Stomach (tissue), 9 donors: ENCODE data around the gene CRYBA2. TPM values are rescaled to one million over a fixed set of nuclear protein-coding genes. Genes with fewer than 3 reads are reported as not detected.

Experiments used
- DNase-seq, 2 donors: peaks; one replicate each; pipeline versions ENCODE4 v3.0.0 to v3.0.0-alpha.2; 2013 to 2019
- H3K27ac ChIP-seq, 5 donors: fragments of 200-600 bp in 4 of 5; sonication (generic) in 4 of 5; one replicate each; pipeline ENCODE4 v1.5.1; 2013 to 2019; ENCODE audit warnings: mild to moderate bottlenecking in 1 of 5, moderate library complexity in 1 of 5
- H3K27me3 ChIP-seq, 3 donors: fragments of 200-600 bp; sonication (generic); one replicate each; pipeline ENCODE4 v1.5.1; 2017 to 2019; ENCODE audit warnings: mixed run types in 1 of 3
- H3K36me3 ChIP-seq, 4 donors: fragments of 200-600 bp; sonication (generic); 1 replicate in 3 of 4; 2 replicates in 1 of 4; pipeline ENCODE4 v1.5.1; 2016 to 2019
- H3K4me1 ChIP-seq, 4 donors: fragments of 200-600 bp; sonication (generic); one replicate each; pipeline ENCODE4 v1.5.1; 2016 to 2019
- H3K4me3 ChIP-seq, 4 donors: fragments of 200-600 bp; sonication (generic) in 3 of 4; one replicate each; pipeline ENCODE4 v1.5.1; 2016 to 2019; ENCODE audit warnings: mild to moderate bottlenecking in 1 of 4
- H3K9me3 ChIP-seq, 4 donors: fragments of 200-600 bp; sonication (generic); one replicate each; pipeline ENCODE4 v1.5.1; 2016 to 2019
- CTCF ChIP-seq, 7 experiments: fragments of 450-650 bp in 4 of 7; fragments of 200-600 bp in 3 of 7; sonication (generic) in 3 of 7; IDR thresholded peaks; one replicate each; pipeline ENCODE4 v1.5.1; 2016 to 2019; ENCODE audit warnings: antibody characterized with exemption in 7 of 7, control low read depth in 2 of 7, mild to moderate bottlenecking in 1 of 7
- EP300 ChIP-seq: sonication (generic); formaldehyde crosslinking; IDR thresholded peaks from one replicate; pipeline ENCODE4 v1.6.1; 2017; ENCODE audit warnings: antibody characterized with exemption
- POLR2A ChIP-seq, 4 donors: fragments of 450-650 bp; IDR thresholded peaks; one replicate each; pipeline ENCODE4 v1.6.1; 2016; ENCODE audit warnings: antibody characterized with exemption in 4 of 4, control low read depth in 2 of 4, mild to moderate bottlenecking in 1 of 4, moderate library complexity in 1 of 4
- POLR2AphosphoS5 ChIP-seq, 3 donors: sonication (generic); formaldehyde crosslinking; IDR thresholded peaks; one replicate each; pipeline ENCODE4 v1.6.1; 2016; ENCODE audit warnings: antibody characterized with exemption in 3 of 3
- WGBS, 5 donors: extraction: QIAGEN DNeasy Blood & Tissue Kit in 3 of 5; methylation state at CpG; one replicate each; pipeline versions ENCODE4 v1.1.5 to v1.1.7; 2013 to 2018; 5-methylcytosine and 5-hydroxymethylcytosine counted together
- intact Hi-C: fragments of 100-400 bp; cut with DNase I; formaldehyde crosslinking; loops from one replicate; pipeline ENCODE4 v1.15.1; 2023; ENCODE audit warnings: low total_unique reads
- polyA plus RNA-seq, 3 donors: library from polyadenylated mRNA; stranded (reverse); fragments of 200-250 nt; gene quantifications; one replicate each; pipeline ENCODE4 v1.2.3, GENCODE V29; 2013
- total RNA-seq, 5 donors: library from RNA; depleted of rRNA; stranded (reverse); fragments of >200 nt; gene quantifications; one replicate each; pipeline versions ENCODE4 v1.1.0 to v1.2.3, GENCODE V29; 2014 to 2016
- donor health status: healthy with polysubstance abuse.
- donor health status: Bipolar disorder and iron deficiency.
- donor health status: healthy.

Gene CRYBA2
- total and polyA plus RNA-seq, 8 donors, result 1.2 to 7.5 (median 3.2) TPM; not detected in 4

- WGBS, 5 donors, result 6 to 19% (median 16%) methylated on average over 7 of the region's 7 CpGs
- H3K36me3 ChIP-seq, result no peaks in the 10 kb centered on the region
- no peak overlapping the region for H3K4me3 ChIP-seq
- H3K27me3 ChIP-seq, result peaks cover 39 to 100% (median 97%) of the 10 kb centered on the region in 3 donors
- peaks cover 14 to 38% (median 35%) of the 10 kb centered on the region in 4 donors for H3K4me1 ChIP-seq
- TF ChIP-seq EP300 (no peak), POLR2AphosphoS5 (IDR thresholded peaks at IDR 0.05) (no peak), POLR2A (IDR thresholded peaks at IDR 0.05) (no peak), CTCF (IDR thresholded peaks at IDR 0.05) (no peak)
- intact Hi-C loops, result no loop called here
- no peak for DNase-seq
- H3K9me3 ChIP-seq, result no peaks in the 10 kb centered on the region
- no peak overlapping the region for H3K27ac ChIP-seq
These were observed 1.0 kb downstream of the CRYBA2 start for GRCh38 chr2:218992196-218992595.

GRCh38 chr2:218991674-218992168 lies 1.5 kb downstream of the CRYBA2 start:
- intact Hi-C loops, result no loop called here
- WGBS, 5 donors, result 7 to 23% (median 14%) methylated on average over 10 to 13 of the region's 13 CpGs
- peaks cover 39 to 100% (median 98%) of the 10 kb centered on the region in 3 donors for H3K27me3 ChIP-seq
- no peak overlapping the region for H3K4me3 ChIP-seq
- DNase-seq, result peak in 1 of 2 donors; percentile 55
- no peaks in the 10 kb centered on the region for H3K9me3 ChIP-seq
- peaks cover 14 to 35% (median 31%) of the 10 kb centered on the region in 4 donors for H3K4me1 ChIP-seq
- no peak overlapping the region for H3K27ac ChIP-seq
- no peaks in the 10 kb centered on the region for H3K36me3 ChIP-seq
- TF ChIP-seq POLR2A (IDR thresholded peaks at IDR 0.05), result no peak
- TF ChIP-seq POLR2AphosphoS5 (IDR thresholded peaks at IDR 0.05), result no peak
- no peak for TF ChIP-seq CTCF (IDR thresholded peaks at IDR 0.05)
- TF ChIP-seq EP300, result no peak

GRCh38 chr2:218990612-218991011 lies 2.6 kb downstream of the CRYBA2 start:
- H3K4me1 ChIP-seq, result peaks cover 14 to 25% (median 22%) of the 10 kb centered on the region in 4 donors
- no peak overlapping the region for H3K27ac ChIP-seq
- H3K36me3 ChIP-seq, result no peaks in the 10 kb centered on the region
- TF ChIP-seq EP300 (no peak), POLR2A (IDR thresholded peaks at IDR 0.05) (no peak), CTCF (IDR thresholded peaks at IDR 0.05) (no peak), POLR2AphosphoS5 (IDR thresholded peaks at IDR 0.05) (no peak)
- WGBS, 5 donors, result 8 to 18% (median 12%) methylated on average over 6 of the region's 6 CpGs
- intact Hi-C loops, result no loop called here
- H3K4me3 ChIP-seq, result no peak overlapping the region
- H3K27me3 ChIP-seq, result peaks cover 38 to 100% (median 99%) of the 10 kb centered on the region in 3 donors
- no peak for DNase-seq
- no peaks in the 10 kb centered on the region for H3K9me3 ChIP-seq

GRCh38 chr2:218990052-218990451 lies 3.2 kb downstream of the CRYBA2 start:
- DNase-seq, result no peak
- Histone ChIP-seq H3K4me1 (peaks cover 16 to 27% (median 25%) of the 10 kb centered on the region in 4 donors), H3K36me3 (no peaks in the 10 kb centered on the region), H3K27me3 (peaks cover 42 to 100% (median 99%) of the 10 kb centered on the region in 3 donors), H3K9me3 (no peaks in the 10 kb centered on the region), H3K4me3 (no peak overlapping the region), H3K27ac (no peak overlapping the region)
- WGBS, 5 donors, result 14 to 27% (median 22%) methylated on average over 6 to 9 of the region's 9 CpGs
- intact Hi-C loops, result no loop called here
- no peak for TF ChIP-seq POLR2AphosphoS5 (IDR thresholded peaks at IDR 0.05)
- TF ChIP-seq EP300, result no peak
- TF ChIP-seq CTCF (IDR thresholded peaks at IDR 0.05), result no peak
- no peak for TF ChIP-seq POLR2A (IDR thresholded peaks at IDR 0.05)
